HepG2 (cell line): ENCODE data around the gene ANKRD39. TPM values are rescaled to one million over a fixed set of nuclear protein-coding genes. Genes with fewer than 3 reads are reported as not detected.

Source experiments
- FOXO4 ChIP-seq: sonication (generic); formaldehyde crosslinking; conservative IDR thresholded peaks from 2 replicates; pipeline ENCODE4 v1.8.1; 2023; ENCODE audit warnings: missing genetic modification reagents
- HNF1A ChIP-seq, 2 experiments: sonication (generic) in 1 of 2; formaldehyde crosslinking in 1 of 2; IDR thresholded peaks; 2 replicates each; pipeline versions ENCODE4 v1.4.0 to v1.6.1; 2016 to 2020; ENCODE audit warnings: borderline replicate concordance in 1 of 2, low read depth in 1 of 2, mild to moderate bottlenecking in 1 of 2, missing genetic modification reagents in 1 of 2
- KAT8 ChIP-seq: IDR thresholded peaks from 2 replicates; pipeline ENCODE4 v1.6.1; 2016; ENCODE audit warnings: missing genetic modification reagents, missing compliant biosample characterization
- RARA ChIP-seq: IDR thresholded peaks from 2 replicates; pipeline ENCODE4 v1.6.1; 2016; ENCODE audit warnings: missing genetic modification reagents, missing compliant biosample characterization
- TP53 ChIP-seq: sonication (generic); formaldehyde crosslinking; conservative IDR thresholded peaks from 2 replicates; pipeline ENCODE4 v1.4.0; 2020; ENCODE audit warnings: missing genetic modification reagents
- ZBTB44 ChIP-seq: sonication (generic); formaldehyde crosslinking; IDR thresholded peaks from 2 replicates; pipeline ENCODE4 v1.4.0; 2020; ENCODE audit warnings: missing genetic modification reagents
- polyA plus RNA-seq, 8 experiments: library from polyadenylated mRNA; depleted of rRNA in 3 of 8; stranded (reverse) in 7 of 8; unstranded in 1 of 8; fragments of >200 nt; fragmentation: Illumina TruSeq in 4 of 8; extraction: Trizol in 4 of 8; gene quantifications; 2 replicates each; pipeline versions ENCODE4 v1.2.1 to v1.2.3, GENCODE V29; 2011 to 2016; ENCODE audit warnings: low read depth in 4 of 8, missing spikeins in 1 of 8, mixed read lengths in 1 of 8; ENCODE audit not compliant: insufficient read depth in 1 of 8
- total RNA-seq, 5 experiments: library from RNA; depleted of rRNA; stranded (reverse); fragments of >200 nt; fragmentation: Illumina TruSeq; extraction: Trizol; gene quantifications; 2 replicates each; pipeline ENCODE4 v1.2.3, GENCODE V29; 2016; ENCODE audit warnings: low read depth in 1 of 5

ANKRD39 gene
- total and polyA plus RNA-seq, 2 of the 13 experiments (the other 11 are each of a cell fraction or from before 2014, with no cell fraction given): 23.2 to 24.8 TPM

GRCh38 chr2:96866986-96867755, 9.4 kb upstream of the ANKRD39 start (continued):
- TF ChIP-seq FOXO4 (CRISPR knock-in tag) (no peak), ZBTB44 (CRISPR knock-in tag) (no peak), TP53 (CRISPR knock-in tag) (no peak), RARA (CRISPR knock-in tag) (no peak), HNF1A (IDR thresholded peaks at IDR 0.05; ENCODE audit: low read depth) (no peak), HNF1A (CRISPR knock-in tag; IDR thresholded peaks at IDR 0.05; ENCODE audit: borderline replicate concordance) (0 out of 2 replicates have a peak, but pooled peaks have one; percentile 23), KAT8 (no peak)
